ENCODE measurements around the gene MAFF.
"Not testable (repeated sequence)": the region's sequence is repeated elsewhere in the genome, so short reads cannot be mapped to it uniquely, and the experiment has no call there.

MAFF gene

GRCh38 chr22:38201711-38202436 is at the start of gene MAFF:
TSS of gene MAFF (plus strand) at chr22:38201994. CDS start at chr22:38213854, 11,860 bp downstream.
- Mint-ChIP-seq H3K27me3 (peaks cover 2% of the 10 kb centered on the region), H3K9me3 (no peaks in the 10 kb centered on the region), H3K27ac (peak within 1 kb of the TSS; percentile 81), H3K4me1 (peaks cover 46% of the 10 kb centered on the region), H3K4me3 (peak within 1 kb of the TSS; percentile 83), H3K36me3 (ENCODE audit: low read depth) (no peaks in the 10 kb centered on the region)
- ATAC-seq (peak; percentile 67), DNase-seq (peak; percentile 92)

GRCh38 chr22:38153821-38154562 is 47.8 kb upstream of the MAFF start:
- no peak for ATAC-seq
- no peak overlapping the region for H3K27ac Mint-ChIP-seq
- no peaks in the 10 kb centered on the region for H3K27me3 Mint-ChIP-seq

GRCh38 chr22:38154563-38154915 is 47.3 kb upstream of the MAFF start:
- not testable (repeated sequence) for DNase-seq; H3K27ac Mint-ChIP-seq; H3K4me3 Mint-ChIP-seq; H3K27me3 Mint-ChIP-seq; H3K36me3 Mint-ChIP-seq (ENCODE audit: low read depth); ATAC-seq; H3K9me3 Mint-ChIP-seq; H3K4me1 Mint-ChIP-seq

More at GRCh38 chr22:38153821-38154562, 47.8 kb upstream of the MAFF start:
- Mint-ChIP-seq H3K36me3 (ENCODE audit: low read depth) (no peaks in the 10 kb centered on the region), H3K4me1 (no peaks in the 10 kb centered on the region), H3K4me3 (no peak overlapping the region), H3K9me3 (no peaks in the 10 kb centered on the region)
- DNase-seq: no peak

GRCh38 chr22:38155703-38156102 is 46.1 kb upstream of the MAFF start:
- DNase-seq (no peak), ATAC-seq (no peak)
- Mint-ChIP-seq H3K9me3 (no peaks in the 10 kb centered on the region), H3K36me3 (ENCODE audit: low read depth) (peaks cover 4% of the 10 kb centered on the region), H3K4me3 (no peak overlapping the region), H3K4me1 (no peaks in the 10 kb centered on the region), H3K27ac (no peak overlapping the region), H3K27me3 (no peaks in the 10 kb centered on the region)

GRCh38 chr22:38162881-38163843 is 38.6 kb upstream of the MAFF start:
- H3K4me3 Mint-ChIP-seq: no peak overlapping the region
- peaks cover 11% of the 10 kb centered on the region for H3K36me3 Mint-ChIP-seq (ENCODE audit: low read depth)
- H3K27ac Mint-ChIP-seq: no peak overlapping the region
- H3K27me3 Mint-ChIP-seq: no peaks in the 10 kb centered on the region
- ATAC-seq: no peak
- DNase-seq: no peak
- peaks cover 9% of the 10 kb centered on the region for H3K4me1 Mint-ChIP-seq
- H3K9me3 Mint-ChIP-seq: no peaks in the 10 kb centered on the region

GRCh38 chr22:38163844-38164550 is 37.8 kb upstream of the MAFF start:
- no peaks in the 10 kb centered on the region for H3K27me3 Mint-ChIP-seq
- ATAC-seq: no peak

GRCh38 chr22:38164551-38164918 is 37.3 kb upstream of the MAFF start:
- peaks cover 9% of the 10 kb centered on the region for H3K4me1 Mint-ChIP-seq
- ATAC-seq: no peak
- peaks cover 12% of the 10 kb centered on the region for H3K36me3 Mint-ChIP-seq (ENCODE audit: low read depth)
- H3K27me3 Mint-ChIP-seq: no peaks in the 10 kb centered on the region
- H3K4me3 Mint-ChIP-seq: no peak overlapping the region
- no peak overlapping the region for H3K27ac Mint-ChIP-seq
- no peak for DNase-seq
- H3K9me3 Mint-ChIP-seq: no peaks in the 10 kb centered on the region

More at GRCh38 chr22:38163844-38164550, 37.8 kb upstream of the MAFF start:
- no peak overlapping the region for H3K27ac Mint-ChIP-seq
- H3K4me3 Mint-ChIP-seq: no peak overlapping the region
- DNase-seq: no peak
- H3K36me3 Mint-ChIP-seq (ENCODE audit: low read depth): peaks cover 12% of the 10 kb centered on the region
- H3K9me3 Mint-ChIP-seq: no peaks in the 10 kb centered on the region
- peaks cover 9% of the 10 kb centered on the region for H3K4me1 Mint-ChIP-seq

- Mint-ChIP-seq H3K27me3 (no peaks in the 10 kb centered on the region), H3K27ac (no peak overlapping the region), H3K9me3 (no peaks in the 10 kb centered on the region), H3K4me3 (no peak overlapping the region), H3K4me1 (peaks cover 9% of the 10 kb centered on the region), H3K36me3 (ENCODE audit: low read depth) (peaks cover 8% of the 10 kb centered on the region)
- ATAC-seq (no peak), DNase-seq (no peak)
Measured at GRCh38 chr22:38165922-38166593, 35.7 kb upstream of the MAFF start.

- Mint-ChIP-seq H3K4me3 (no peak overlapping the region), H3K4me1 (peaks cover 13% of the 10 kb centered on the region), H3K36me3 (ENCODE audit: low read depth) (peaks cover 8% of the 10 kb centered on the region), H3K9me3 (no peaks in the 10 kb centered on the region), H3K27me3 (no peaks in the 10 kb centered on the region), H3K27ac (no peak overlapping the region)
- ATAC-seq (no peak), DNase-seq (no peak)
Measured at GRCh38 chr22:38167988-38168407, 33.8 kb upstream of the MAFF start.

- Mint-ChIP-seq H3K27me3 (no peaks in the 10 kb centered on the region), H3K27ac (no peak overlapping the region), H3K4me3 (no peak overlapping the region), H3K9me3 (no peaks in the 10 kb centered on the region), H3K4me1 (peaks cover 19% of the 10 kb centered on the region), H3K36me3 (ENCODE audit: low read depth) (peaks cover 8% of the 10 kb centered on the region)
- ATAC-seq (no peak), DNase-seq (no peak)
Measured at GRCh38 chr22:38169116-38169515, 32.7 kb upstream of the MAFF start.

- Mint-ChIP-seq H3K36me3 (ENCODE audit: low read depth) (peaks cover 4% of the 10 kb centered on the region), H3K27ac (no peak overlapping the region)
Measured at GRCh38 chr22:38170469-38170868, 31.3 kb upstream of the MAFF start.

GRCh38 chr22:38171927-38172831 is 29.6 kb upstream of the MAFF start:
- H3K4me1 Mint-ChIP-seq: peaks cover 40% of the 10 kb centered on the region
- ATAC-seq: peak; percentile 18
- H3K27me3 Mint-ChIP-seq: no peaks in the 10 kb centered on the region
- no peak overlapping the region for H3K4me3 Mint-ChIP-seq
- peaks cover 4% of the 10 kb centered on the region for H3K36me3 Mint-ChIP-seq (ENCODE audit: low read depth)
- no peaks in the 10 kb centered on the region for H3K9me3 Mint-ChIP-seq
- peak overlapping the region; percentile 68 for H3K27ac Mint-ChIP-seq
- DNase-seq: no peak

More at GRCh38 chr22:38170469-38170868, 31.3 kb upstream of the MAFF start:
- H3K4me3 Mint-ChIP-seq: no peak overlapping the region
- no peaks in the 10 kb centered on the region for H3K9me3 Mint-ChIP-seq
- peaks cover 23% of the 10 kb centered on the region for H3K4me1 Mint-ChIP-seq
- H3K27me3 Mint-ChIP-seq: no peaks in the 10 kb centered on the region
- DNase-seq (no peak), ATAC-seq (no peak)

All from activated naive CD8-positive, alpha-beta T cell treated with anti-CD3 and anti-CD28 coated beads, Interleukin-2, amount 50 U/mL, for 24 hours (primary cell).